ENCODE measurements around the gene SMAD7.

SMAD7 gene

GRCh38 chr18:48922801-48923730, 27.7 kb downstream of the SMAD7 start:
- FAIRE-seq (peak; percentile 9), DNase-seq (ENCODE audit: extremely low spot score, insufficient read length, low read depth) (no peak)

- DNase-seq (ENCODE audit: extremely low spot score, insufficient read length, low read depth) (no peak), FAIRE-seq (no peak)
Measured at GRCh38 chr18:48922226-48922800, 28.5 kb downstream of the SMAD7 start.

GRCh38 chr18:48921305-48922225, 29.2 kb downstream of the SMAD7 start:
- DNase-seq (ENCODE audit: extremely low spot score, insufficient read length, low read depth) = no peak
- no peak for FAIRE-seq

GRCh38 chr18:48920408-48921038, 30.2 kb downstream of the SMAD7 start:
- no peak for FAIRE-seq
- DNase-seq (ENCODE audit: extremely low spot score, insufficient read length, low read depth) = no peak

- FAIRE-seq = no peak
- DNase-seq (ENCODE audit: extremely low spot score, insufficient read length, low read depth) = no peak
Measured at GRCh38 chr18:48919547-48919946, 31.2 kb downstream of the SMAD7 start.

- peak; percentile 61 for FAIRE-seq
- no peak for DNase-seq (ENCODE audit: extremely low spot score, insufficient read length, low read depth)
Measured at GRCh38 chr18:48918660-48919456, 31.9 kb downstream of the SMAD7 start.

GRCh38 chr18:48917579-48918517, 32.9 kb downstream of the SMAD7 start:
- DNase-seq (ENCODE audit: extremely low spot score, insufficient read length, low read depth) (no peak), FAIRE-seq (peak; percentile 68)

GRCh38 chr18:48915626-48916425, 34.9 kb downstream of the SMAD7 start:
- FAIRE-seq (no peak), DNase-seq (ENCODE audit: extremely low spot score, insufficient read length, low read depth) (no peak)

- no peak for DNase-seq (ENCODE audit: extremely low spot score, insufficient read length, low read depth)
- FAIRE-seq = no peak
Measured at GRCh38 chr18:48914581-48915251, 36.0 kb downstream of the SMAD7 start.

GRCh38 chr18:48913775-48914174, 37.0 kb downstream of the SMAD7 start:
- no peak for FAIRE-seq
- no peak for DNase-seq (ENCODE audit: extremely low spot score, insufficient read length, low read depth)

- FAIRE-seq (peak; percentile 75), DNase-seq (ENCODE audit: extremely low spot score, insufficient read length, low read depth) (no peak)
Measured at GRCh38 chr18:48913201-48913600, 37.6 kb downstream of the SMAD7 start.

GRCh38 chr18:48910972-48911545, 39.7 kb downstream of the SMAD7 start:
- DNase-seq (ENCODE audit: extremely low spot score, insufficient read length, low read depth) (no peak), FAIRE-seq (no peak)

- FAIRE-seq = no peak
Measured at GRCh38 chr18:48909721-48910120, 41.0 kb downstream of the SMAD7 start.

GRCh38 chr18:48908916-48909315, 41.8 kb downstream of the SMAD7 start:
- DNase-seq (ENCODE audit: extremely low spot score, insufficient read length, low read depth) (no peak), FAIRE-seq (no peak)

More at GRCh38 chr18:48909721-48910120, 41.0 kb downstream of the SMAD7 start:
- DNase-seq (ENCODE audit: extremely low spot score, insufficient read length, low read depth) = no peak

- no peak for FAIRE-seq
- DNase-seq (ENCODE audit: extremely low spot score, insufficient read length, low read depth) = no peak
Measured at GRCh38 chr18:48905513-48905912, 45.3 kb downstream of the SMAD7 start.

GRCh38 chr18:48904847-48905394, 45.8 kb downstream of the SMAD7 start:
- FAIRE-seq = no peak

More at GRCh38 chr18:48904847-48905394, 45.8 kb downstream of the SMAD7 start:
- DNase-seq (ENCODE audit: extremely low spot score, insufficient read length, low read depth) = no peak

Measured in GM18507 (cell line).